K562 (cell line): ENCODE data around the gene OMG. TPM values are rescaled to one million over a fixed set of nuclear protein-coding genes. Genes with fewer than 3 reads are reported as not detected.

Experiments
- ATAC-seq: fragments of 200-7000 bp; cut with Tn5 transposase; 3 replicates; pipeline ENCODE4 v1.9.1; 2020; ENCODE audit warnings: moderate library complexity
- BruUV-seq: library from RNA; stranded (reverse); fragments of 400-500 nt; replicated peaks from 2 replicates; lab custom pipeline; 2021; lab: Mats Ljungman, UMichigan
- CTCF ChIA-PET: fragments of 300-600 bp; formaldehyde crosslinking; extraction: SDS; loops from one replicate; lab custom pipeline; 2021; ENCODE audit warnings: low intra/inter-chr PET ratio; lab: Yijun Ruan, JAX
- POLR2A ChIA-PET: fragments of 300-600, 350-650 bp; sonication (Branson Sonifier 250); formaldehyde crosslinking; extraction: SDS; loops from one replicate; lab custom pipeline; 2021; ENCODE audit warnings: antibody characterized with exemption, inconsistent platforms; lab: Yijun Ruan, JAX
- DNase-seq, 4 experiments: peaks; one replicate each; pipeline versions ENCODE4 v3.0.0 to v3.0.0-alpha.2; 2011 to 2018; ENCODE audit warnings: low spot score in 3 of 4, mixed read lengths in 3 of 4; ENCODE audit errors: extremely low read depth in 1 of 4
- FAIRE-seq: peaks from 2 replicates; lab custom pipeline; 2011; peaks lifted over from hg19 to GRCh38; lab: Jason Lieb, UNC
- H2AFZ ChIP-seq: 2 replicates; pipeline ENCODE4 v1.6.0; 2011; ENCODE audit warnings: low read depth, low read length, control low read depth, inconsistent platforms
- H3K27ac ChIP-seq: fragments of 200-600 bp; 3 replicates; pipeline ENCODE4 v1.8.0; 2011; ENCODE audit warnings: low read depth, mild to moderate bottlenecking, control low read depth, inconsistent platforms, low read length, moderate library complexity, mixed read lengths; ENCODE audit errors: extremely low read depth
- H3K27me3 ChIP-seq, 2 experiments: fragments of 300-600 bp in 1 of 2; 2 replicates in 1 of 2; 3 replicates in 1 of 2; pipeline versions ENCODE4 v1.6.0 to v1.8.0; 2011; ENCODE audit warnings: inconsistent platforms in 2 of 2, low read length in 2 of 2, mild to moderate bottlenecking in 1 of 2, mixed read lengths in 1 of 2, moderate library complexity in 1 of 2; ENCODE audit not compliant: control insufficient read depth in 2 of 2, insufficient read depth in 2 of 2
- H3K36me3 ChIP-seq: fragments of 300-600 bp; 3 replicates; pipeline ENCODE4 v1.8.0; 2011; ENCODE audit warnings: mild to moderate bottlenecking, low read length, inconsistent platforms; ENCODE audit not compliant: control insufficient read depth, insufficient read depth
- H3K4me1 ChIP-seq, 2 experiments: fragments of 200-600 bp in 1 of 2; replicated peaks in 1 of 2; 2 replicates in 1 of 2; 3 replicates in 1 of 2; pipeline versions ENCODE4 v1.5.1 to v1.8.0; 2011; ENCODE audit warnings: inconsistent platforms in 2 of 2, low read length in 2 of 2, mild to moderate bottlenecking in 1 of 2, mixed read lengths in 1 of 2, moderate library complexity in 1 of 2; ENCODE audit not compliant: control insufficient read depth in 2 of 2, insufficient read depth in 2 of 2
- H3K4me2 ChIP-seq: 2 replicates; pipeline ENCODE4 v1.6.1; 2011; ENCODE audit warnings: low read length, control low read depth, inconsistent platforms, mixed read lengths; ENCODE audit not compliant: insufficient read depth
- H3K4me3 ChIP-seq: fragments of 200-600 bp; sonication (generic), shearing (Covaris generic); 2 replicates; pipeline ENCODE4 v1.5.1; 2016; ENCODE audit warnings: control low read depth, inconsistent platforms
- H3K79me2 ChIP-seq: fragments of 200-600 bp; 3 replicates; pipeline ENCODE4 v1.8.0; 2011; ENCODE audit warnings: low read length, inconsistent platforms; ENCODE audit not compliant: control insufficient read depth, insufficient read depth
- H3K9ac ChIP-seq, 2 experiments: 2 replicates each; pipeline versions ENCODE4 v1.6.0 to v1.6.1; 2011; ENCODE audit warnings: low read depth in 2 of 2, low read length in 2 of 2, control low read depth in 1 of 2, inconsistent platforms in 1 of 2, mild to moderate bottlenecking in 1 of 2, mixed read lengths in 1 of 2; ENCODE audit not compliant: insufficient read depth in 1 of 2
- H3K9me1 ChIP-seq: one replicate; pipeline ENCODE4 v1.6.0; 2011; ENCODE audit warnings: inconsistent platforms, mild to moderate bottlenecking, low read length, moderate library complexity; ENCODE audit not compliant: control insufficient read depth, insufficient read depth
- H3K9me3 ChIP-seq: replicated peaks from 2 replicates; pipeline ENCODE4 v1.5.1; 2011; ENCODE audit warnings: low read depth, low read length, inconsistent platforms; ENCODE audit not compliant: control insufficient read depth, insufficient read depth
- H4K20me1 ChIP-seq: replicated peaks from 2 replicates; pipeline ENCODE4 v1.6.1; 2011; ENCODE audit warnings: low read length, inconsistent platforms, mixed read lengths; ENCODE audit not compliant: control insufficient read depth, insufficient read depth
- AFF1 ChIP-seq, 2 experiments: fragments of 450-650 bp; IDR thresholded peaks; 2 replicates each; pipeline ENCODE4 v1.6.1; 2018; ENCODE audit warnings: mild to moderate bottlenecking in 2 of 2, low read depth in 1 of 2; ENCODE audit not compliant: partially characterized antibody in 2 of 2
- C11orf30 ChIP-seq: fragments of 450-650 bp; IDR thresholded peaks from 2 replicates; pipeline ENCODE4 v1.6.1; 2016; ENCODE audit warnings: low read depth, mild to moderate bottlenecking
- ID3 ChIP-seq, 2 experiments: fragments of 250-450 bp in 1 of 2; fragments of 450-650 bp in 1 of 2; sonication (Bioruptor Pico) in 1 of 2; IDR thresholded peaks; 2 replicates each; pipeline versions ENCODE4 v1.6.1 to v1.8.0; 2016 to 2021; ENCODE audit warnings: mild to moderate bottlenecking in 2 of 2, moderate library complexity in 2 of 2, missing compliant biosample characterization in 1 of 2, missing genetic modification characterization in 1 of 2
- IRF1 ChIP-seq: sonication (generic); formaldehyde crosslinking; IDR thresholded peaks from 2 replicates; pipeline ENCODE4 v1.8.0; 2022; ENCODE audit warnings: missing genetic modification reagents, mild to moderate bottlenecking, borderline replicate concordance
- MAFG ChIP-seq: fragments of 450-650 bp; conservative IDR thresholded peaks from 2 replicates; pipeline ENCODE4 v1.6.1; 2016; ENCODE audit warnings: missing genetic modification characterization, missing compliant biosample characterization
- NCOR1 ChIP-seq: fragments of 450-650 bp; IDR thresholded peaks from 2 replicates; pipeline ENCODE4 v1.6.1; 2016; ENCODE audit warnings: mild to moderate bottlenecking, moderate library complexity
- ZNF277 ChIP-seq: fragments of 250-450 bp; sonication (Bioruptor Pico); IDR thresholded peaks from 2 replicates; pipeline ENCODE4 v1.8.0; 2022; ENCODE audit warnings: inconsistent platforms, mild to moderate bottlenecking, moderate library complexity, borderline replicate concordance
- ZNF316 ChIP-seq: fragments of 450-650 bp; IDR thresholded peaks from 2 replicates; pipeline ENCODE4 v1.6.1; 2016
- WGBS: fragments of 100-300 bp; shearing (Covaris generic); methylation state at CpG from one replicate; pipeline ENCODE4 v1.1.6; 2016; ENCODE audit warnings: low coverage, mixed read lengths; ENCODE audit not compliant: insufficient coverage; ENCODE audit errors: missing lambda C conversion rate; 5-methylcytosine and 5-hydroxymethylcytosine counted together
- in situ Hi-C: fragments of 300-500 bp; cut with MboI; formaldehyde crosslinking; loops from 4 replicates; pipeline ENCODE4 v1.15.0; 2018; ENCODE audit warnings: inconsistent platforms, mixed read lengths
- intact Hi-C: fragments of 100-400 bp; cut with micrococcal nuclease; formaldehyde crosslinking; loops from 2 replicates; pipeline ENCODE4 v1.14.2; 2022
- polyA plus RNA-seq, 8 experiments: library from polyadenylated mRNA; depleted of rRNA in 4 of 8; stranded (reverse) in 5 of 8; unstranded in 3 of 8; fragments of >200 nt; fragmentation: Nextera tagmentation in 2 of 8; fragmentation: Illumina TruSeq in 1 of 8; extraction: Ambion mirVana in 2 of 8; extraction: Trizol in 1 of 8; gene quantifications; 2 replicates each; pipeline versions ENCODE4 v1.2.1 to v1.2.3, GENCODE V29; 2011 to 2014; ENCODE audit warnings: inconsistent platforms in 1 of 8, missing spikeins in 1 of 8
- total RNA-seq, 7 experiments: library from RNA; depleted of rRNA in 6 of 7; stranded (reverse); fragments of >200 nt in 6 of 7; fragmentation: Illumina TruSeq in 2 of 7; extraction: Trizol in 2 of 7; gene quantifications; 2 replicates each; pipeline versions ENCODE4 v1.2.1 to v1.2.3, GENCODE V29; 2011 to 2021; ENCODE audit warnings: low replicate concordance in 1 of 7

Gene OMG
- total and polyA plus RNA-seq, 9 of the 15 experiments (the other 6 are each of a cell fraction or from before 2014, with no cell fraction given) = 0.41 TPM; not detected in 8

- Histone ChIP-seq H3K27me3 (no peaks in the 10 kb centered on the region), H3K4me1 (no peaks in the 10 kb centered on the region; a peak in 1 of 5 replicates), H4K20me1 (no peaks in the 10 kb centered on the region; the same call in 1 of the 2 replicates), H3K27ac (no peak overlapping the region), H3K4me3 (no peak overlapping the region), H3K79me2 (no peaks in the 10 kb centered on the region), H3K9me1 (no peaks in the 10 kb centered on the region), H3K9me3 (no peaks in the 10 kb centered on the region), H3K36me3 (peaks cover 35% of the 10 kb centered on the region), H3K9ac (no peak overlapping the region), H3K4me2 (no peak overlapping the region), H2AFZ (no peak overlapping the region)
- FAIRE-seq (no peak), DNase-seq (no peak), ATAC-seq (no peak)
- ChIA-PET CTCF (no interaction called here), POLR2A (no interaction called here)
- TF ChIP-seq MAFG (0 out of 2 replicates have a peak, but pooled peaks have one; percentile 12), C11orf30 (peak; percentile 38), ZNF316 (peak; percentile 48), ZNF277 (CRISPR knock-in tag) (no peak)
- BruUV-seq = no TSS peak
- in situ Hi-C loops = no loop called here
- intact Hi-C loops = no loop called here
Measured at GRCh38 chr17:31272803-31273202, 24.2 kb downstream of the OMG start.

GRCh38 chr17:31272236-31272635 is 24.8 kb downstream of the OMG start:
- Histone ChIP-seq H3K9ac (no peak overlapping the region), H3K4me1 (no peaks in the 10 kb centered on the region; a peak in 1 of 5 replicates), H2AFZ (no peak overlapping the region), H3K27ac (no peak overlapping the region), H3K4me2 (no peak overlapping the region), H3K4me3 (no peak overlapping the region), H3K9me3 (no peaks in the 10 kb centered on the region), H4K20me1 (no peaks in the 10 kb centered on the region; the same call in 1 of the 2 replicates), H3K9me1 (no peaks in the 10 kb centered on the region), H3K36me3 (peaks cover 30% of the 10 kb centered on the region; the same call in 2 of the 3 replicates), H3K79me2 (no peaks in the 10 kb centered on the region), H3K27me3 (no peaks in the 10 kb centered on the region)
- intact Hi-C loops (no loop called here), in situ Hi-C loops (no loop called here)
- 91% methylated on average over 1 of the region's 1 CpG for WGBS
- ChIA-PET CTCF (no interaction called here), POLR2A (no interaction called here)
- ATAC-seq = no peak
- no peak for FAIRE-seq
- no TSS peak for BruUV-seq
- no peak for DNase-seq
- TF ChIP-seq IRF1 (CRISPR knock-in tag) (no peak), NCOR1 (no peak), AFF1 (IDR thresholded peaks at IDR 0.05; ENCODE audit: low read depth in 1 of 2, partially characterized antibody in 2 of 2) (no peak), ID3 (CRISPR knock-in tag; IDR thresholded peaks at IDR 0.05) (no peak), ID3 (tag; IDR thresholded peaks at IDR 0.05) (no peak)
